Skeletal muscle cell (primary cell): ENCODE measurements around the gene HCST.
"Not testable (repeated sequence)": the region's sequence is repeated elsewhere in the genome, so short reads cannot be mapped to it uniquely, and the experiment has no call there.

Experiments
- DNase-seq: peaks from one replicate; pipeline ENCODE4 v3.0.0-alpha.2; 2010; ENCODE audit warnings: low read depth
- H3K4me3 ChIP-seq: 2 replicates; pipeline ENCODE4 v1.5.1; 2011; ENCODE audit warnings: low read depth, mild to moderate bottlenecking, control low read depth, low read length, moderate library complexity

HCST gene, protein sequence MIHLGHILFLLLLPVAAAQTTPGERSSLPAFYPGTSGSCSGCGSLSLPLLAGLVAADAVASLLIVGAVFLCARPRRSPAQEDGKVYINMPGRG

DNA sequence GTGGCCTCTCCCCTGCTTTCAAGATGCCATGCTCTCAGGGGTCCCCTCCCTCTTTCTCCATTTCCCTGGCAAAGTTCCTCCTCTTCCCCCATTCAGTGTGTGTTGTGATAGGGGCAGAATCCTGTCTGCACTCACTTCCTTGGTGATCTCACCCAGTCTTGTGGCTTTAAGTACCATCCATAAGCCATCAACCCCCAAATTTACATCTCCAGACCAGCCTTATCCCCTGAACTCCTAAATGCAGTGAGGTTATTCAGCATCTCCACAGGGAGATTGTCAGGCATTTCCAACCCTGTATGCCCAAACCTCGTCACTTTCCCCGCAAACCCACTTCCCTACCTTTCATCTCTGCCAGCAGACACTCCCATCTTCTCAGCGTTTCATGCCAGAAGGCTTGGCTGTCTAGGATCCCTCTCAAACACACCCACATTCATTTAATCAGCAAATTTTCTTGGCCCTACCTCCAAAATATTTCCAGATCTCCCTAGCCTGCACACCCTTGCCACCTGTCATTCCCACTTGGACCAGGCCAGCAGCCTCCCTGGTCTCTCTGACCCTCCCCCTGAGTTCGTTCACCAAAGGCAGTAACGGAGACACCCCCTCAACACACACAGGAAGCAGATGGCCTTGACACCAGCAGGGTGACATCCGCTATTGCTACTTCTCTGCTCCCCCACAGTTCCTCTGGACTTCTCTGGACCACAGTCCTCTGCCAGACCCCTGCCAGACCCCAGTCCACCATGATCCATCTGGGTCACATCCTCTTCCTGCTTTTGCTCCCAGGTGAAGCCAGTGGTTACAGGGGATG lies at the start of gene HCST:
Gene HCST (plus strand): TSS at position 676 of the 808 bp plus-strand sequence. CDS start 65 bp downstream, at position 741.
- DNase-seq, result no peak
- H3K4me3 ChIP-seq, result peak within 1 kb of the TSS; percentile 21

DNA sequence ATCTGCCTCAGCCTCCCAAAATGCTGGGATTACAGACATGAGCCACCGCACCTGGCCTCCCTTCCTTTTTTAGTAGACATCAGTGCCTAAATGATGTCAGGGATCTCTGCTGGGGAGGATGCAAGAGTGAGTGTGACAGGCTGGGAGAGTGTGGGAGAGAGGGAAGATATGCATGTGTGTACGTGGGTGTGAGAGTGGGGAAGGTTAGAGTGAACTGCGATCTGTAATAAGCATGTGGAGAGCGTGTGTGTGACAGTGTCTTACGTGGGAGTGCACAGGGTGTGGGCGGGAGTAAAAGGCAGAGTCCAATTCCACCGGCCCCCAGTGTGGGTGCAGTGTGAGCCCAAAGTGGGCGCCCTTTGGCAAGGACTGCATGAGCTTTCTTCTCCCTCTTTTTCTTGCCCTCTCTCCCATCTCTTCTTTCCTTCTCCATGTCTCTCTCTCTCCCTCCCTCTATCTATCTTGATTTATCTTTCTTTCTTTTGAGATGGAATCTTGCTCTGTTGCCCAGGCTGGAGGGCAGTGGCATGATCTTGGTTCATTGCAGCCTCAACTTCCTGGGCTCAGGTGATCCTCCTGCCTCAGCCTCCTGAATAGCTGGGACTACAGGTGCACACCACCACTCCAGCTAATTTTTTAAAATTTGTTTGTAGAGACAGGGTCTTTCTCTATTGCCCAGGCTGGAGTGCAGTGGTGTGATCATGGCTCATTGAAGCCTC lies 49.1 kb upstream of the HCST start:
- no peak overlapping the region for H3K4me3 ChIP-seq
- no peak for DNase-seq

GRCh38 chr19:35856546-35857149 lies 45.7 kb upstream of the HCST start, which contains the start of gene KIRREL2:
TSS of gene KIRREL2 (plus strand) at chr19:35856911. CDS start at chr19:35857120, 209 bp downstream.
- DNase-seq, result no peak
- H3K4me3 ChIP-seq, result peak within 1 kb of the TSS; percentile 50

DNA sequence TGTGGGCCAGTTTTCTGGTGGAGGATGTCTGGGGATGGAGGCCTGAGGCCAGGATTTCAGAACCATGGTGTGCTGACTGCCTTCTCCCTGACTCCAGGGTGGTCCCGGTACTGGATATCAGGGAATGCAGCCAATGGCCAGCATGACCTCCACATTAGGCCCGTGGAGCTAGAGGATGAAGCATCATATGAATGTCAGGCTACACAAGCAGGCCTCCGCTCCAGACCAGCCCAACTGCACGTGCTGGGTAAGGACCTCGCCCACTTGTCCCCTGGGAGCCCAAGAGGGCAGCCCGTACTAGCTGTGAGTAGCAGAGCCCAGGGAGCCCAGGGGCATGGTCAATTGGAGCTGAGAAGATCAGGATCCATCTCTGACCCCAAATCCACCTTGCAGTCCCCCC lies 44.0 kb upstream of the HCST start:
- no peak for DNase-seq

DNA sequence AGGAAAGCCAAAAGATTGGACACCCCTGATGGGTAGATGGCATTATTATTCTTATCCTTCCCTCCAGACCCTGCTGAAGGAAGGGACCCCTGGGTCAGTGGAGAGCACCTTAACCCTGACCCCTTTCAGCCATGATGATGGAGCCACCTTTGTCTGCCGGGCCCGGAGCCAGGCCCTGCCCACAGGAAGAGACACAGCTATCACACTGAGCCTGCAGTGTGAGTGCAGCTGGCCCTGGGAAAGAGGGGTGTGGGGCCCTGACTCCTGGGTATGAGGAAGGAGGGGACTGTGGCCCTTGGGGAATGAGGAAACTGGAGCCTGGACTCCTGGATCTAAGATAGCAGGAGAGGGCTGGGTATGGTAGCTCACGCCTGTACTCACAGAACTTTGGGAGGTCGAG lies 42.9 kb upstream of the HCST start:
- DNase-seq, result no peak
- H3K4me3 ChIP-seq, result no peak overlapping the region

More for the DNA sequence above, 44.0 kb upstream of the HCST start:
- H3K4me3 ChIP-seq, result no peak overlapping the region

DNA sequence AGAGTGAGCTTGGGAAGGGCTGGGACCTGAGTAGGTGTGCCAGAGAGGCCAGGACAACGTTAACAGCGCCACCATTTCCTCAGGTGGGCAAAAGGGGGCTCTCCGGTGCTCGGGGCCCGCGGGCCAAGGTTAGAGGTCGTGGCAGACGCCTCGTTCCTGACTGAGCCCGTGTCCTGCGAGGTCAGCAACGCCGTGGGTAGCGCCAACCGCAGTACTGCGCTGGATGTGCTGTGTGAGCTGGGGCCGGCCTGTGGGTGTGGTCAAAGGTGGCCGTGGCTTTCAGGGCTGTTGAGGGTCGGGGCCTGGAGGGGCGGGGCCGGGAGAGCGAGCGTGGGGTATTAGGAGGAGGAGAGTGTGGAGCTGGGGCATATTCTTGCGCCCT lies 41.9 kb upstream of the HCST start:
- H3K4me3 ChIP-seq, result no peak overlapping the region
- no peak for DNase-seq

GRCh38 chr19:35860818-35861639 lies 41.3 kb upstream of the HCST start:
- no peak for DNase-seq
- H3K4me3 ChIP-seq, result no peak overlapping the region

GRCh38 chr19:35861640-35862160 lies 40.6 kb upstream of the HCST start:
- no peak for DNase-seq
- H3K4me3 ChIP-seq, result no peak overlapping the region

DNA sequence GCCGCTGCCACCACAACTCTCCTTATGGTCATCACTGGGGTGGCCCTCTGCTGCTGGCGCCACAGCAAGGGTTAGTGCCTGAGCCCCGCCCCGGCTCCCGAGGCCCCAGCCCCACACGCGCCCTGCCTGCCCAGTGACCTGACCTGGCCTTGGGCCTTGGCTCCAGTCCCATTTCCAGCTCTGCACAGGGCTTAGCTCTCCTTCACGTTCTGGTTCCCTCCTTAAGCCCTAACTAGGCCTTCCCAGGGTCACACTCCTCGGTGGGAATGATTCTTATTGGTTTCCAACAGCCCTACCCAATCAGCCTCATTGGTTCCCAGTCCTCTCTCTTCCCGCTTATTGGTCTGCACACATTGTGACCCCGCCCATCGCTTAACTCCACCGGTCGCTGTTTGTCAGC lies 39.8 kb upstream of the HCST start:
- no peak overlapping the region for H3K4me3 ChIP-seq
- no peak for DNase-seq

DNA sequence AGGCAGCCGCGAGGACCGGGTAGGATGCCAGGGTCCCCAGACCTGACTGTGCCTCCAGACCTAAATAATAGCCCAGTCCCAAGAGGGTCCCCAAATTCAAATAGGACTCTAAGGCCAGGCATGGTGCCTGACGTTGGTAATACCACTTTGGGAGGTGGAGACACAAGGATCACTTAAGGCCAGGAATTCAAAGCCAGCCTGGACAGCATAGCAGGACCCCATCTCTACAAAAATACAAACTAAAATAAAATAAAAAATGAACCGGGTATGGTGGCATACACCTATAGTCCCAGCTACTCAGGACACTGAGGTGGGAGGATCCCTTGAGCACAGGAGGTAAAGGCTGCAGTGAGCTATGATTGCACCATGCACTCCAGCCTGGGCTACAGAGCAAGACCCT lies 39.3 kb upstream of the HCST start:
- no peak overlapping the region for H3K4me3 ChIP-seq
- no peak for DNase-seq

- peak within 1 kb of the TSS; percentile 51 for H3K4me3 ChIP-seq
- no peak for DNase-seq
Observed at GRCh38 chr19:35868172-35868822, 34.0 kb upstream of the HCST start, which contains the start of gene APLP1. TSS of gene APLP1 (plus strand) at chr19:35868574. CDS start at chr19:35868637, 63 bp downstream.

GRCh38 chr19:35868823-35869326 lies 33.5 kb upstream of the HCST start:
- no peak for DNase-seq
- peak overlapping the region; percentile 51 for H3K4me3 ChIP-seq

DNA sequence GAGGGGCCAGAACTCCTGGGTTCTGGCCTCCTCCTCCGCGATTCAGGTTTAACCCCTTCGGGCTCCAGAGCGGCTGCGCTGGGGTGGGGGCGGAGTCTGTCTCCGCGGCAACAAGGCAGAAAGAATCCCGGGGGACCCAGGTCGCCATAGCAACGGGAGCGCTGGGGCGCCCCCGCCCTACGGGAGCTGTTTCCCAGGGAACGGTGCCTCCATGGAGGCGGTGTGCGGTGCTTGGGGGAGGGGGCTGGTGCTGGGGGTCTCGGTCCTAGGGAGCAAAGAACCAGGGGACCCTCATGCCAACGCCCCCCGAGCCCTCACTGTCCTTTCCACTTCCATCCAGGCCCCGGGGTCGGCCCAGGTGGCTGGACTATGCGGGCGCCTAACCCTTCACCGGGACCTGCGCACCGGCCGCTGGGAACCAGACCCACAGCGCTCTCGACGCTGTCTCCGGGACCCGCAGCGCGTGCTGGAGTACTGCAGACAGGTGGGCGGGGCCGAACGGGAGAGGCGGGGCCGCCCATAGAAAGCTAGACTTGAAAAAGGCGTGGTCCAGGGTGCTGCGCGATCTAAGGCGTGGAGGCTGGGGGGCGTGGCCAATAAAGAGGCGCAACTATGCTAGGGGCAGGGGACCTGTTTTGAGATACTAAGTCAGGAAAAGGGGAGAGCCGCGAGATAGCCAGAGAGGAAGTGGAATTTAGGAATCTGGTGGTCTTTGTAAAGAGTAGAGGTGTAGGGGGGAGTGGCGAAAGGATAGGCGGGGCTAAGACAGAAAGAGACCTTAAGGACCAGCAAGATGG lies 32.8 kb upstream of the HCST start:
- DNase-seq, result no peak
- peak overlapping the region; percentile 51 for H3K4me3 ChIP-seq

GRCh38 chr19:35870124-35870736 lies 32.1 kb upstream of the HCST start:
- H3K4me3 ChIP-seq, result peak overlapping the region; percentile 51
- not testable (repeated sequence) for DNase-seq

DNA sequence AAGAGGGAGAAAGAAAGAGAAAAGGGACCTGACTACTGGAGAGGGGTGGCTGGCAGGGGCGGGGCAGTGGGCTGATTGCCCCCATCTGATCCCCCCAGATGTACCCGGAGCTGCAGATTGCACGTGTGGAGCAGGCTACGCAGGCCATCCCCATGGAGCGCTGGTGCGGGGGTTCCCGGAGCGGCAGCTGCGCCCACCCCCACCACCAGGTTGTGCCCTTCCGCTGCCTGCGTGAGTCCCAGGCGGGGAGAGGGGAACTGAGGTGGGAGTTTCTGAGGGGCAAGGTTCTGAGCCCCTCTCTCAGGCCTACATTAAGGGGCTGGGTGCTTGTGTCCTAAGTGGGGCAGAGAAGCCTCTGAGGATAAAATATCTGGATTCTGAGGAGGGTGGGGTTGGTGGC lies 31.5 kb upstream of the HCST start:
- no peak for DNase-seq
- no peak overlapping the region for H3K4me3 ChIP-seq

- no peak for DNase-seq
- H3K4me3 ChIP-seq, result no peak overlapping the region
Observed at GRCh38 chr19:35871611-35872010, 30.7 kb upstream of the HCST start.

DNA sequence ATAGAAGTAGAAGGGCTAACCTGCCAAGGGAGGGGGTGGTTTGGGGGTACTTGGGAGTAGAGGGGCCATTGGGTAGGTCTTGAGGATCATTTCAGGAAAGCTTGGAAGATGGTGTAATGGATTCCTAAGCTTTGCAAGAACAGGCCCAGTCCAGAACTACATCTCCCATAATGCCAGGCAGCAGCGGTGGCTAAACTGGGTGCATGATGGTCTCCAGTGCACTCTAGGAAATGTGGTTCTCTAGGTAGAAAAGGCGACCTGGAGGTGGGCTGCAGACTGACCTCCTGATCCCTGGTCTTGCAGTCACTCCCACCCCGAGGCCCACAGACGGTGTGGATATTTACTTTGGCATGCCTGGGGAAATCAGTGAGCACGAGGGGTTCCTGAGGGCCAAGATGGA lies 30.1 kb upstream of the HCST start:
- no peak overlapping the region for H3K4me3 ChIP-seq
- DNase-seq, result no peak
